ENCODE results near the gene FOLR1.

Gene FOLR1

GRCh38 chr11:72244361-72245262 is 52.7 kb downstream of the FOLR1 start:
- FAIRE-seq (no peak), DNase-seq (ENCODE audit: extremely low spot score, insufficient read length, low read depth) (no peak)

- DNase-seq (ENCODE audit: extremely low spot score, insufficient read length, low read depth) (no peak), FAIRE-seq (no peak)
Observed at GRCh38 chr11:72245263-72245816, 53.4 kb downstream of the FOLR1 start.

Measured in GM18507 (cell line).